Endometrium (tissue), 2 donors: ENCODE results near the gene GREM2.

Experiments
- FAIRE-seq: peaks from 2 replicates; lab custom pipeline; 2012; peaks lifted over from hg19 to GRCh38; lab: Jason Lieb, UNC
- donor health status: control.
- donor health status: control.

Gene GREM2

GRCh38 chr1:240611619-240612480 is at the start of gene GREM2:
TSS of gene GREM2 (minus strand) at chr1:240612155. CDS start at chr1:240493475, 118,680 bp downstream.
- peak; percentile 92 for FAIRE-seq

DNA sequence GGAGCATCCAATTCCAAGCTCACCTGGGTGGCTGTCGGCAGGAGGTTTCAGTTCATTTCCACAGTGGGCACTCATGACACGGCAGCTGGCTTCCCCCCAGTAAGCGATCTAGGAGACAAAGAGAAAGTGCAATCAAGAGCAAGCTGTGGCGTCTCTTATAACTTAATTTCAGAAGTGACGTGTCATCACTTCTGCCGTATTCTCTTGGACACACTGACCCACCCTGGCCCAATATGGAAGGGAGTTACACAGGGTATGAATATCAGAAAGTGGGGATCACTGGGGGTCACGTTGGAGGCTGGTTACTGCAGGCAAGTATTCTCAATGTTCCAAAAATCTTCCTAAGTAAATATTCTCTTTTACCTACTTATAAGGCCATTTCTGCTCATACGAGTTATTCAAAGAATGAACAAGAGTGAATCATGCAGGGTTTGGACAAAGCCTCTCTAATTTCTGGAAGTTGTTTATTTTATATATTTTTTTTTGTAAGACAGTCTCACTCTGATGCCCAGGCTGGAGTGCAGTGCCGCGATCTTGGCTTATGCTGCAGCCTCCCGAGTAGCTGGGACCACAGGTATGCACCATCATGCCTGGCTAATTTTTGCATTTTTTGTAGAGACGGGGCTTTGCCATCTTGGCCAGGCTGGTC is 46.5 kb upstream of the GREM2 start:
- FAIRE-seq = no peak

- FAIRE-seq = no peak
These were observed 44.6 kb upstream of the GREM2 start for GRCh38 chr1:240656531-240656930.

DNA sequence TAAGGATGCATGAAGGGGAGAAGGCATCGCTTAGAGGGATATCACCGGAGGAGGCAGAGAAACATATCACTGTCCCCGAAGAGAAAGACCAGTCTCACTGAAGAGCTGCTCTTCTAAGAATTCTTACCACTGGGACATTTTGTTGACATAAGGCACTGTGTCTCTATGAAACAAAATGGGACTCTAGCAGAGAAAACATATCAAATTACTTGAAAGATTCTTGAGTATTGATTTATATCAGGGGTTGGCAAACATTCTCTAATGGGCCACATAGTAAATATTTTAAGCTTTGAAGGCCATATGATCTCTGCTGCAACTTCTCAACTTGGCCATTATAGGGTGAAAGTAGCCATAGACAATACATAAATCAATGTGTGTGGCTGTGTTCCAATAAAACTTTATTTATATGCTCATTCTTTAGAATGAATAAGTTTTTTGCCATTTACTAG is 41.0 kb upstream of the GREM2 start:
- no peak for FAIRE-seq

GRCh38 chr1:240652549-240652948 is 40.6 kb upstream of the GREM2 start:
- FAIRE-seq = no peak

DNA sequence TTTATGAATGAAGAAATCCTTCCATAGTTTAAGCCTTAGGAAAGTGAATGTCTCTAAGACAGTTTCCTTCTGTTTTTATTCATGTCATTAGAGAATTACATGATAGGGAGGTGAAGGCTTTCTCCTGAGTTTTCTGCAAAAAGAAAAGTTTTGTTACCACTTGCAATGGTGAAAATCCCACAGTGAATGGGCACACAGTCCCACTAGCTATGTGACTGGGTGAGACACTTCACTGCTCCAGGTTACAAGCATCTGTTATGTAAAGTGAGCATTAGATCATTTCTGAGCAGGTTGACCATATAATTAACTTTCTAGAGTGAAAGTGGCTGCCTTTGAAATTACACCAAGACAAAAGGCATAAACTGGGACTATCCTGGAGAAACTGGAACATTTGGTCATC is 38.9 kb upstream of the GREM2 start:
- no peak for FAIRE-seq

DNA sequence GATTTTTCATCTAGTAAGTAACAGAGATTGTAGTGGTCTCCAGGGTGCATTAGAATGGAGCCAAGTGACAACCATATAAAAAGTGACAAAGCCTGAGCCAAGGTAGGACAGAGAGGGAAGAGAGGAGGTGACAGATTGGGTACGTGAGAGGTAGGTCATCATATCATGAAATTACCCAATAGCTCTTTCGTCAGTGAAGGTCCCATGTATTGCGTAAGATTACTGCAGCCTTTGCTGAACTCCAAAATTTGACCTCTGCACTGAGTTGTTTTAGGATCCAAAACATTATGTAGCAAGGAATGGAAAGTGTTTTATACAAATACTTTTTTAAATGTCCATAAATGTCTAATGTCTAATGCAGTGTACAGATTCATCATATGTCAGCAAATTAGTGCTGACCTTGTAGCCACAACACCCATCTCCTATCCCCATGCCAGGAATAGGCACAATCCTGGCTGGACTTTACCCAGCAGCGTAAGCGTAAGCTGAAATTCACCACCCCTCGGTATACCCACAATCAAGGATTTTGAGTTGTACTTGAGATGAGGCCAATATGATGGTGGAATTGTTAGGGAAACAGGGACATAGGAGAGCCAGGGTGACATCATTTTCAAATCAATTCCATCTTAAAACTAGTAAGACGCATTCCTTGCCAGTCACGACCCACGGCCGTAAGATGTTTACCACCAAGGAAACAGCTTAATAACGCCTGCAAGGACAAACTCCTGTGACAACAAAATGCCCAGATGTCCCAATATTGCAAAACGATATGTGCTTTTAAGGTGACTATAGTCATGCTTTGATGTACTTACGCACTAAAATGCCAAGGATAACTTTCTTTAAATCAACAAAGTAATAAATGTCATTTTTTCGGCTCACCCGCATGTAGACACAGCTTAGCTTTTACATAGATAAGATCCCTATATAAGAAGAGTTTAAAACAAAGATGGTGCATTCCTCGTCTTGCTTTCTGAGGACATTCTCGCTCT is 38.1 kb upstream of the GREM2 start:
- no peak for FAIRE-seq

- no peak for FAIRE-seq
These were observed 34.8 kb upstream of the GREM2 start for GRCh38 chr1:240646571-240647240.

GRCh38 chr1:240644732-240645131 is 32.8 kb upstream of the GREM2 start:
- no peak for FAIRE-seq

DNA sequence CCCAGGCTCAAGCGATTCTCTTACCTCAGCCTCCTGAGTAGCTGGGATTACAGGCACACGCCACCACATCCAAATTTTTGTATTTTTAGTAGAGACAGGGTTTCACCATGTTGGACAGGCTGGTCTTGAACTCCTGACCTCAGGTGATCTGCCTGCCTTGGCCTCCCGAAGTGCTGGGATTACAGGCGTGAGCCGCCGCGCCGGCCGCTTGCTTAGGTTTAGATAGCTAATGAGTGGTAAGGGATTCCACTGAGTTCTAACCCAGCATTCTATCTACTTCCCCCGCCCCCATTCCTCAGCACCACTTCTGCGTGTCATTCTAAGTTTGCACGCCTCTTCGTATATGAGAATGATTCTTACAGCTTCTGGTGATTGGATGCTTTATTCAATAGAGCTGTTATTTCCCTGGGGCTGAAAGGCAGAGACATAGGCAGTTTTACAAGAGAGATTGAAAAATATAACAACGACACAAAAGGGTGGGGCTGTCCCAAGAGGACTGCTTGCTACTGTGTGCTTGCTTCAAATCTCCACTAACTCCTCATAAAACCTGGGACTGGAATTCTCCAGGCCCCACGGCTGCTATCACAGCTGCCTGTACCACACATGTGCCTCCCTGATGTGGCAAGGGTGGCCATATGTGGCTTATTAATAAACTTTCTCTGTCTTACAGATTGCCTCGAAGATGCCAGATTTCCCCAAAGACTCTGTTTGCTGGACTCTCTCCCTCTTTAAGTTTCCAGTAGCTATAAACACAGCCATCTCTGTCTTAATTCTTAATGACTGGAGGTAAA is 23.7 kb upstream of the GREM2 start:
- FAIRE-seq = no peak

- no peak for FAIRE-seq
These were observed 18.5 kb upstream of the GREM2 start for GRCh38 chr1:240630409-240630808.

DNA sequence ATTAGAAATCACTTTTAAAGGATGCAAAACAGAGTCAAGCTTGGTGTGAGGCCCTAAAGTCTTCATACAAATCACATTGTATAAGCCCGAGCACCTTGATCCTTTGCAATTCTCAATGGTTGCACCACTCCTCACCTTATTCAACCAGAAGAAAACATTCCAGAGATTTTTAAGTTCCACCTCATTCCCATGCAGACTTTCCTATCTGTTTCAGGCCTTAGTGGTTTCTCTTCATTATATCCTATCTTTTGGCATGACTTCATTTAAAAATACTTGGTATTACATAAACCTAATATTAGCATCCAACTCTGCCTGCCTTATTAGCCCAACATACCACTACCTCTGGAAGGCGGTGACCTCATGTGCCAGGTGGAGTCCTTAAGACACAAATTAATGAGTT is 9.3 kb upstream of the GREM2 start:
- FAIRE-seq = no peak

- no peak for FAIRE-seq
These were observed 8.1 kb upstream of the GREM2 start for GRCh38 chr1:240619906-240620621.

DNA sequence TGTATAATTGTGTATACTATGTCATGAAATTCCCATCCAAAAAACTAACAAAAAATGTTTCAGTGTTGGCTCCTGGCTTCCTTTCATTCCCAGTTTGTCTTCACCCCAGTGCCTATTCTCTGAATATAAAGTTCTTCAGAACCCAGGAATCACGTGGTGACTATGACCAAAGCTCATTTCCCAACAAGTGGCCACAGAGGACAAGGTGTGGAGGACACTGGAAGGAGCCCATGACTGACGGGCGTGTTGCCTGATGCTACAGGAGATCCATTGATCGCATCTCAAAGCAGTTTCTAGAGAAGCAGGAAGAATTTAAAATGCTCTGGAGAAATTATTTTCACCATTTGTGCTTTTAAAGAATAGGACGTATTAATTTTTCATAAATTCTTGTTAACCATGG is 7.4 kb upstream of the GREM2 start:
- no peak for FAIRE-seq

- FAIRE-seq = no peak
These were observed 7.0 kb upstream of the GREM2 start for GRCh38 chr1:240618946-240619345.

- no peak for FAIRE-seq
These were observed 4.1 kb upstream of the GREM2 start for GRCh38 chr1:240616018-240616417.

DNA sequence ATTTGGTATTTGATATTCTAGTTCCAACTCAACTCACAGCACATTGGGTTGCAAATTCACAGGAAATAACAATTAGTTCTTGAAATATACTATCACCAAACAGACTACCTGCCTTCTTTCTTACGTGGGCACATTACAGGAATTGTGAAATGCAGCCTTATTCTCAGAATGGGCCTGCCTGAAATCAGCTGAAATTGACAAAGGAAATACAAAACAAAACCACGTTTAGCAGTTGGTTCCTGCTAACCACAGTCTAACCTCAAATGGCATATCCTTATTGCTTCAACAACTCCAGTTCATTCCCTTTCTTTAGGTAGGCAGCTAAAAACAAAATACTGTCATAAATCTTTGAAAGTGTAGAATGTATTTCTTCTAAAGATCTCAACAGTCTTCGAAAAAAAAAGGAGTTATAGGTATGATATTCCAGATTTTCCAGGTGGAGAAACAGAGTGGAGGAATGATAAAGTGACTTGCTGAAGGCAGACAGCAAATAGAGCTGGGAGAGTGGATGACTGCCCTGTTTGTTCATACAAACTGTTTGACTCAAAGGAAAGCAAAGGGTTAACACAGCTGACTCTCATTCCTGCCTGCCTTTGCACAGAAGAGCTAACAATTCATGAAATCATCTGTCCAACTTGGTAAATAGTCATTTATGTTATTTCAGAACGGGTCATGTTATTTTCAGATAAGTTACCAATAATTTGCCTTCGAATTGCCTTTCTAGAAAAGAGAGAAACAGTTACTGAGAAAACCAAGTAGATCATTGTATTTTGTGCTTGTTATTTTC is 1.6 kb upstream of the GREM2 start:
- no peak for FAIRE-seq

DNA sequence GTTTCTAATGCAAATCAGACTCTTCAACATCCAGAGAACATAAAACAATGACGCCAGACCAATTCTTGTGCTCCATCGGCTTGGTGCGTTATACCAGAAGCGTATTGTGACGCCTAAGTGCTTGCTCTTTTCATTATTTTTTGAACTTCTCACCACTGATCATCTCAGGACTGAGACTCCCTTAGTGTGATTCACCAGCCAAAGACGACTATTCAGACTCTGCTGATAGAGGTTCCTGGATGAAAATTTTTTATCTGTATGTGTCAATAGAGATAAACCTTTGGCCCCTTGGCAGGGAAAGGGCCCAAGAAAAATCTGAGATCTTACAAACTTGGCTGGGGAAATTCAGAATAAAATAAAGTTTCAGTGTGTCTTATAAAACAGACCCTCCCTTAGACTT is 856 bp upstream of the GREM2 start:
- FAIRE-seq = no peak

- no peak for FAIRE-seq
These were observed 732 bp downstream of the GREM2 start for GRCh38 chr1:240611228-240611618.
